NCI-H345 treated with DMSO at 0.1 percent for 48 hours (cell line): ENCODE data around the gene TMEM9B.
"Not testable (repeated sequence)": the region's sequence is repeated elsewhere in the genome, so short reads cannot be mapped to it uniquely, and the experiment has no call there.

Source experiments
- DNase-seq: peaks from one replicate; lab custom pipeline; 2025; ENCODE audit not compliant: unreplicated experiment; lab: John Stamatoyannopoulos, UW

The TMEM9B gene

DNA sequence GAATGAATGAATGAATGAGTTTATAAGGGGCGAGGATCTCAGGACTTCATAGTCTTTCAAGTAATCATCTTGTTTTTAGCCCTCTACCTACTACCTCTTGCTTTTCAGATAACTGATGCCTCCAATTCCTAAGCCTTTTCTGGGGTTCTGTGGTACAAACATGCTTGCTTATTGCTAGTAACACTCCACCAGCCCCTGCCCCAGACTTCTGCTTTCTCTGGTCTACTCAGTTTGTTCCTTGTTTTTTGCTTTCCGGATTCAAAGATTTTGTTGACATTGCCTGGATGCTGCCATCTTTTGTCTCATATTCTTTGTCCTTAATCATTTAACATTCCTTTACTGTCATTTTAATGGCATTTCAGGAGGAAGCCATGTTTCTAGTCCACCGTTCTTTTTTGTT, 8.9 kb upstream of the TMEM9B start:
- DNase-seq, result no peak

DNA sequence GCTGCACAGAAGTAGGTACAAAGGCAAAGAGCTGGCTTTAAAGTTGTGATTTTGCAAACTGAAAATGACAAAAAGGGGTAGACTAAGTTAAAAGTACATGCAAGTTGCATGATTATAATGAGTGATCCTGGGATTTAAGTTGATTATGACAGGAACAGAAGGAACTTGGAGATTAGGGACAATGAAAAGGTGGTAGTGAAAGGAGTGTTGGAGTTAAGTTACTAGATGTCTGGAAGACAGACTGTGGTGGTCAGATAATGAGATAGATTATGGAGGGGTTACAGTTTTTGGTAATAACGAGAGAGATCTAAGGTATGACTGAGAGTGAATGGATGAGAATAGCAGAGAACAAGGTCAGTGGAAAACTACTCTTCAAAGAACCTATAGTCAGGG, 7.7 kb upstream of the TMEM9B start:
- DNase-seq, result no peak

DNA sequence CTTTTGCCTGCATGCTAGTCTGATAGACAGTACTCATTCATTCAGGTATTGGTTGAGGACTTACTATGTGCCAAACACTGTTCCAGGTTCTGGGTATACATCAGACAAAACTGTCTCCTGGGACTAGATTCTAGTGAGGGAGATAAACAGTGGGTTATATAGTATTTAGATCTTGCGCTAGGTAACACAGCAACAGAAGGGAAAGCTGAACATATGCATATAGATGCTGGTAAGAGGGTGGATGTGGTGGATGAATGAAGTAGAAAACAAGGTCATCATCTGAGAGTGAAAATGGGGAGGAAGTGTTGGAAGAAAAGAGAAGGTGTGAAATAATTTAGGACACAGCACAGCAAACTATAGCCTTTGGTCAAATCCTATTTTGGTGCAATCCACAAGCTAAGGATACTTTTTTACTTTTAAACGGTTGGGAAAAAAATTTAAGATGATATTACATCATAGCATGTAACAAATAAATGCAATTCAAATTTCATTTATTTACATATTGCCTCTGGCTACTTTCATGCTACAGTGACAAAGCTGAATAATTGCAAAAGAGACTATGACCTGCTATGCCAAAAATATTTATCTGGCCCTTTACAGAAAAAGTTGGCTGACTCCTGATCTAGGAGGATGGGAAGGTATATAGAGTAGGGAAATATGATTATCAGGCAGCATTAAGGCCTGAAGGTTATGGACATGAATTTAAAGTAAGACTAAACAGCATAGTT, 7.1 kb upstream of the TMEM9B start:
- DNase-seq, result no peak

DNA sequence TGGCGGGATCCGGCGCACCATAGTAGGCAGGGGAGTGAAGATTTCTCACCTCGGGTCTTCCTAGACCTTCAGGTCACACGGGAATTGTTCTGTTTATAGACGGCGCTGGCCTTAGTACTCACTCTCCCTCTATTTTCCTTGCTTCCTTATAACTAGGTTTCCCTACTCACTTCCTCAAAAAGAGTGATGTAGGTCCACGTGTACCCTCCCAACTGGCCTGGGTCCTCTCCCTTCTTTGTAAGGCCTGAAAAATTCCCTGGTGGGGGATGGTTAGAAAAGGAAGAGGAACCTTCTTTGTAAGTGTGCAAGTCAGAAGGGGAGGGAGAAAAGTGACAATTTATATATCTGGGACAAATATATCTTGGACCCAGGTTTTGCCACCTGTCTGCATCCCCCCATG, 2.9 kb upstream of the TMEM9B start:
- DNase-seq, result no peak

DNA sequence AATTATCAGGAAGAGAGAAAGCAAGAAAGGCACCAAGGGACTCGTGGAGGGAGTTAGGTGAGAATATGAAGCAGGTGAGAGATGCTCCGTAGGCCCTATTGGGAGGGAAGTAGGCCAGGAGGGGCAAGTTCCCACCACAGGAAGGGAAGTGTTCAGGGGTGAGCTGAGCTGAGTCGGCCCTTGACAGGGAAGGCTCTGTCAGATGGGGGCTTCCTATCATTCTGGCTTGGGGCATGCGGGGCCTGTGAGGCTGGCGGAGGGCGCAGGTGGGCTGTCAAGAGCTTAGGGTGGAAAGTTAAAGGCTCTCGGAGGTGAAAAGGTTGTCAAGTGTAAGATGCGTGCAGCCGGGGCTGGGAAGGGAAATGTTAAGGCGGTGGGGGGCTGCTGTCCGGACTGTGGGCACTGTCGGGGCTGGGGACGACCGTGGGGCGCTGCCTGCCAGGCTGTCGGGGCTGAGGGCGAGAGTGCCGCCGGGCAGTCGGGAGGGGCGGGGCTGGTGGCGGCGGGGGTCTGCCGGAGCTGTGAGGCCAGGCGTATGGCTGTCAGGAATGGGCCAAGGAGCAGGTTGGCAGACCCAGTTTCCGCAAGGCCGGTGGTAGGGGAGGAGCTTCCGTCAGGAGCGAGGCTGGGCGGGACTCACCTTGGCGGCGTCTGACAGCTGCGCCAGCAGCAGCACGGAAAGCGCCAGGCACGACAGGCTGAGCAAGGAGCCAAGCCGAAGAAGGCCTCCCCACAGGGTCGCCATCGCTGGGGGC, 496 bp downstream of the TMEM9B start:
- DNase-seq, result peak; percentile 56

DNA sequence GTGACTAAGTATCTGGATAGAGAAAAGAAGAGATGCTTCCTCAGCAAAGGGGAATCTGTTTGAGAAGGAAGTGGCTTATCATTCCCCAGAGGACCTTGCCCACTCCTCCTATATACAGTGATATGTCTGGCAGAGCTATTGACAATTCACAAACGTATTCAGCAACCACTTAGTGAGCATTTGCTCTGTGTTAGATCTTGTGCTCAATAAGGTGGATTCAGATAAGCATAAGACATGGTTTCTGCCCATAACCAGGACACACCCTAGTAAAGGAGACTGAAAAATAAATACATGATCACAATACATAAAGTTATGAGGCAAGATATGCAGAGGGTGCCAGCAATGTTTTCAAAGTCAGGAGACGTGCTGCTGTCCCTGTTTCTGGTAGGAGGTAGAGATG, 1.4 kb downstream of the TMEM9B start:
- DNase-seq, result no peak

DNA sequence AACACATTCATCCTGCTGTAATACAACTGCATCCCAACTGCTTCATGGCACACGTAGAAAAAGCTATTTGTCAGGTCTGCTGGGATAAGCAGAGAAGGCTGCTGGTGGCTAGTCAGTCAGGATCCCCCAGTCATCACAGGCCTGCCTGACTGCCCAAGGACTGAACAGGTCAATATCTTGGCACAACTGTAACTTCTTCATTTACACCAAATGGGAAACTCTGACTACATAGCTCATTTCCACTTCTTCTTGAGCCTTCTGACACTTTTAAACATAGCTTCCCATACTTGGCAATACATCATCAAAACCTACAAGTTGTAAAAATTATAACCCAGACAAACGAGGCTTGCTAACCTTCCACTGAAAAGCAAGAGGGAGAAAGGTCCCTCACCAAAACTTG, 2.8 kb downstream of the TMEM9B start:
- DNase-seq, result no peak

DNA sequence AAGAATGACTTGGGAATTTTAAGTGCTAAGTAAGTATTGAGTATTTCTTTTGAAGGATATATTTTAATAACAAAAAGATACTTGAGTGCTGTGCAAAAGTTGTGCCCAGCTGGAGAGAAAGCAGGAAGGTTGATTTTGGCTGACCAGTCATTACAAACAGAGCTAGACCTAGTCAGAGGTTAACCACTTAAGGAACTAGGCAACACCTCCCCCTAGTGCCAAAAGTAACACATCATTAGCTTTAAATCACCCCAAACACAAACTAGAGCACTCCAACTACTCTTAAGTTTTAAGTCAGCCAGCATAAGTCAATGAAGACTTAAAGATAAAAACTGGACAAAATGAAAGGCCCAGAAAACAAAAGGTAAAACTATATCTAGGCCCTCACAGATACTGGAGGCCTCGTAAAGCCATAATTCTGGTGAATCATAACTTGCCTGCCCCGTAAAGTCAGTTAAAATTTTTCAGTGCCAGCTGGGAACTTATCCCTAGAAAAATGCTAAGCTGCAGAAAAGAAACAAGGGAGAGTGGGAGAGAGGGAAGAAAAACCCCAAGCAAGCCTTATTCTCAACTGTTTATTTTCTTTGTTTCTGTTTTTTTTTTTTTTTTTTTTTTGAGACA, 4.6 kb downstream of the TMEM9B start:
- DNase-seq, result no peak

DNA sequence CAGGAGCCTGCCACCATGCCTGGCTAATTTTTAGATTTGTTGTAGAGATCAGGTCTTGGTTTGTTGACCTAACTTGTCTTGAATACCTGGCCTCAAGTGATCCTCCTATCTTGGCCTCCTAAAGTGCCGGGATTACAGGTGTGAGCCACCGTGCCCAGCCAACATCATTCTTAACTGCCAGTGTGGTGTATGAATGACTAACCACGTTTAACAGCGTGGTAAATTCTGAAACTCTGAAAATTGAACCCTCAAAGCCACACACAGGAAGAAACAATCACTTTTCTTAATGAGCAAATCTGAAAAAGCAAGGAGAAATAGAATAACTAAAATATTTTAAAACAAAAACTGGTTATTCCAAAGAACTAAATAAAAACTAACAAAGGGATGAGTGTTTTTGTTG, 7.4 kb downstream of the TMEM9B start:
- DNase-seq, result no peak

DNA sequence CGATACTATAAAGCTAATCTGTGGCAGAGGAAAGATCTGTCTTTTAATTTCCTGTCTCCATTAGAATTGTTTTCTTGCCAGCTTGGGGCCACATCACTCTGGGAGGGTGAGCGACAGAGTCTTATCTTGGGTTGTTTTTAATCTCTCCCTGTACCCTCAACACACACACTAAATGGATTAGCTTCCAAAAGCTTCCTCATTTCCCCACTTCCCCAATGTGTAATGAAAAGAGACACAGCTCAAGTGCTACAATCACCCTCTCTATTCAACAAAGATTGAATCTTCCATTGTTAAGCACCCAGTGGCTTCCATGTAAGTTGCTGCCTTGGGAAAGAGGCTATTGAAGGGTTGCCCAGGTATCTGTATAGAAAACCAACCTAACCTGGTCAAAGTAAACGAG, 15.4 kb downstream of the TMEM9B start:
- DNase-seq, result no peak

DNA sequence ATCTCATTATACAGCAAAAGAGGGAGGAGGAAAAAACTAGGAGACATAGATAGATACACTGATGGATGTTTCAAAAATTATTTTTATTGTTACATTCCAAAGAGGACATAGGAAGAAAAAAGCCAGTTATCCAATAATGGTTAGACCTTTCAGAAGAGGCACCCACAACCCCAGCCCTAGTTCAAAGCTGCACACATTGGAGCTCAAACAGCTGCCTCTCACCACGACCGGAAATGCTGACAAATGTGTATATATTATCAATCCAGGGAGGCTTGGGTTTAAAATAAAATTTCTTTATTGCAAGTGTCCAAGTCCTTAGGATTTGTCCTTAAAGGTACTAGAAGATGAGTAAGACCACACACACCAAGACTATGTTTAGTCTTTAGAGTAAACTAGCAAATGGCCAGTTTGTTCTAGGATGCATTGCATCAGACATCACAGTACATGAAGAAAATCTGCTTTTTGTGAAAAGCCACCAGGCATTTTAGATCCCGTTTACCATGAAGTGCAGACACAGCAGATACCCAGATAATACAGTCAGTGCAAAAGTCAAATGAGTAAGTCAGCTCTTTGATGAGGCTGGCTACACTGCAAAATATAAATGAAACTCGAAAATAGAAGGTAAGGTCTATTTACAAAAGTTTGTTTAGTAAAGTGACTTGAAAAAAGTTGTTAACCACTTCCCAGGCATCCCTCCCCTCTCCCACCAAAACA, 16.9 kb downstream of the TMEM9B start:
- DNase-seq, result no peak

DNA sequence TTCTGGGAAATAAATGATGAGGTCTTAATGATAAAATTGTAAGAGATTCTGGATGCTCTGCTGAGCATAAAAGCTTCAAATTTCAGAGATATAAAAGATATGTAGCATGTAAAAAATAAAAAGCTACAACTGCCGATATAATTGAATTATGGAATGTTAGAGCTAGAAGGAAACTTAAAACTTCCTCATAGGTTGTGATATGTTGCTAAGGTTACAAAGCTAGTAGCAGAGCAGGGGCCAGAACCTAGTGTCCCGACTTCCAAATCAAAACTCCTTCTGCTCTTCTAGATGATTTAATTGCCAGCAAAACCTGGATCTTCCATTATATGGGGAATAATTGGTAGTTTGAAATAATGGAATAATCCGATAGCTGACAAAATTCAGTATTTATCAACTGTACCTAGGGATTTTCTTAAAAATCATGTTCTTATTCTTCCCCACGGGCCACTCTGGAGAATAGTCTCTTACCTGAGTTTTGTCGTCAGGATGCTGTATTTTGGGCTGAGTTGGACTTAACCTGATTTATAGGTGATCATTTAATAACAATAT, 21.6 kb downstream of the TMEM9B start, which contains the start of gene ASCL3:
Gene ASCL3, minus strand, starts transcription at position 499 of the 549 bp plus-strand sequence. CDS start 4,855 bp downstream, outside the sequence.
- no peak for DNase-seq

DNA sequence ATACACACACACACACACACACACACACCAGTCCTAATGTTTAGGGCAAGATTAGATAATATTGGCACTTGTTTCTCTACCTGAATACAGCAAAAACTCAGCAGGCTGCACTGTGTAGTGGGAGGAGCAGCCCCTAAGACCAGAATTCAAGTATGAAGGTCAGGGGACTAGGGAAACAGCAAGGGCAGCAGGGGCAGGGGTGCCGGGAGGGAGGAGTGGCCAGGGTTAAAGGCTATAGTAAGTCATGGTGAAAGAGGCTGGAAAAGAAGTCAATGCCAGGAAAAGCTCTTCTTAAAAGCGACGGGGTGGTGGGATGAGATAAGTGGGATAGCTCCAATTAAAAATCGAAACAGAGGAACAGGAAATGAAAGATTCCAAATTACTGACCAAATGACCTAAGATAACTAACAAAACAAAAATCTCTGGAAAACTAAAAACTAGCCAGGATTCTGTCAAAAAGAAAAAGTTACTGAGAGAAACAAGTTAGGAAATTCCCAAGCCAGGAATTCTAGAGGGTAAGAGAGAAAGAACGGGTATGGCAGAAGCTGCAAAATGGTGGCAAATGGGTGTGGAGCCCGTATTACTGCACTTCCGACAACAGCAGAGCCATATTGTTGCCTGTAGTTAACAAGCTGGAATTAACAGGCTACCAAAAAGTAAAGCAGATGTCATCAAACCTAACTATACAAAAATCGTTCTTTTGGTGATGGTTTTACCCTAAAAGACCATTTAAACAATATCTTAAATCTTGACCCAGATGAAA, 22.7 kb downstream of the TMEM9B start:
- DNase-seq, result no peak

DNA sequence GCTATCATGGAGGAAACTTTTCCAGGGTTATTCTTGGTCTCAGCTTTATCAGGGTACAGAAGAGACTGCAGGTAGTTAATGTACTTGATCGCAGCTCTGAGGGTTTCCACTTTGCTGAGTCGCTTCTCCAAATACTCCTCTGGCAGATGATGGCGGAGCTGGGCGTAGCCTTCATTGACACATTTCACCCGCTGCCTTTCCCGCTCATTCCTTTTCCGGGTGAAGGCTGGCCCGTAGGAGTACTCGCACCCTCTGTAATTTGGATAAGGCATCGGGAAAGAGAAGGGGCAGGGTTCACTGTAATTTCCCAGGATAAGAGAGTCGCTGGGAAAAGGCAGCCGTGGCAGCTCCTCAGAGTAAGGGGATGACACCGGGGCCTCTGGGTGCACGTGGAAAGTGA, 26.6 kb downstream of the TMEM9B start:
- DNase-seq, result no peak

DNA sequence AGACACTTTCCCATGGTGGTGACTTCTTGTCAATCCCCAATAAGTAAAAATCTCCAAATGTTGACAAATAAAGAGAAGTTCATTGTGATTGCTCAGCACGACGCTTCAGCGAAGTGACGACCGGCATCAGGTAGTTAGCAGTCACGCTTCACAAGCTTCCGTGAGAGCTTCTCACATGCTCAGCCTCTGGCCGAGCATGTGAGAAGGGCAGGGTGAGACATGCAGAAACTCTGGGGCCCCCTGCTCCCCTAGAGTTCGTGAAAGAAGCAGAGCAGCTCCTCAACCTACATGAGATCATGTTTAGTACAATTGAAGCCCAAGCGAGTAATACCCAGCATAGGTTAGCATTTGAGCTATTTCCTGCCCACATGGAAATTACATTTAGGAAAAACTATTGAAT, 27.1 kb downstream of the TMEM9B start:
- DNase-seq, result no peak

DNA sequence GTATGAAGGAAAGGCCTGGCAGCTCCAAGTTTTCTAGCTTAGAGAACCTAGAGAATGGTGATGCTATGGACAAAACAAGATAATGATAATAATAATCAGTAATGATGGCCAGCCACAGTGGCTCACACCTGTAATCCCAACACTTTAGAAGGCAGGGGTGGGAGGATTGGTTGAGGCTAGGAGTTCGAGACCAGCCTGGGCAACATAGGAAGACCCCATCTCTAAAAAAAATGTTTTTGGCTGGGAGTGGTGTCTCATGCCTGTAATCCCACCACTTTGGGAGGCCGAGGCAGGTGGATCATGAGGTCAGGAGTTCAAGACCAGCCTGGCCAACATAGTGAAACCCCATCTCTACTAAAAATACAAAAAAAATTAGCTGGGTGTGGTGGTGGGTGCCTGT, 28.5 kb downstream of the TMEM9B start:
- DNase-seq, result not testable (repeated sequence)

DNA sequence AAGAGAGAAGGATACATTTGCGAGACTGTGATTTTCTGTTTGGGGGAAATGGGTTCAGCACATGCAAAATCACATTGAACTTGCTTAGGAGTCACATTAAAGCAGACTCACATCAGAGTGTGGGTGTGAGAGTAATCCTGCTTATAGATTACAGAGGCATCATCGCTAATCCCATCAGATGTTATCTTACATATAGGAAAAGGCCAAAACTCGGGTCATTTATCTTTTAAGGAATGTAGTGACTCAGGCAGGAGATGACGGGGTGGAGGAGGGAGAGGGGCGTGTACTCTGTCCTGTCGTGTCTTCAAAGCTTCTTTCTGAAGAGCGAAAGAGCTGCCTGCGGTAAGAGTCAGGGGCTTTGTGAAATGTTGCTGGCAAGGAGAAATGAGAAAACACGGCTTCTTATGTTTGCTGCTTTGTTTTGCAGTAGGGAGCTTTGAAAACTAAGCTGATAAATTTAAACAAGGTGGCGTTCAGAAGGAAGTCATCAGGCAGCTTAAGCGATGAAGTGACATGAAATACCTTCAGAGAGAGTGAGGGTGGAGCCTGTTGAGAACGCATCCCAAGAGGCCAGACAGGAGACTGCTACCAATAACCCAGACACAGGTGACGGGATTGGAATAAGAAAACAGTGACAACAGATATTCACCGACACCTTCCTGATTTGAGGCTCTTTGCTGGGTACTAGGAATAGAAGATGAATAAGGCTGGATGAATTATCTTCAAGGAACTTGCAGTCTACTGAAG, 29.3 kb downstream of the TMEM9B start:
- DNase-seq, result no peak

DNA sequence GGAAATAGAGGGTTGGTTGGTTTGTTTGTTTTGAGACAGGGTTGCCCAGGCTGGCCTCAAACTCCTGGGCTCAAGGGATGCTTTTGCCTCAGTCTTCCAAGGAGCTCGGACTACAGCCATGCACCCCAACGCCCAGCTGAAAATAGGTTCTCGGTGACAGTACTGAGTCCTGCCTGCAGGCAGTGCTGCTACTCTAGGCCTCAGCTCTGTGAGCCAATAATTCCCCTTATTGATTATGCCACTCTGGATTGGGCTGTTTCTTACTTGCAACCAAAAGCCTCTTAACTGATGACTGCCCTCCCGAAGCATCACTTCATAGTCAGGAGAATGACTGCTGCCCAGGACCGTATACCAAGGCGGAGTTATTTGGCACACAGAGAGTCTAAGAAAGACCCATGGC, 30.3 kb downstream of the TMEM9B start:
- no peak for DNase-seq

DNA sequence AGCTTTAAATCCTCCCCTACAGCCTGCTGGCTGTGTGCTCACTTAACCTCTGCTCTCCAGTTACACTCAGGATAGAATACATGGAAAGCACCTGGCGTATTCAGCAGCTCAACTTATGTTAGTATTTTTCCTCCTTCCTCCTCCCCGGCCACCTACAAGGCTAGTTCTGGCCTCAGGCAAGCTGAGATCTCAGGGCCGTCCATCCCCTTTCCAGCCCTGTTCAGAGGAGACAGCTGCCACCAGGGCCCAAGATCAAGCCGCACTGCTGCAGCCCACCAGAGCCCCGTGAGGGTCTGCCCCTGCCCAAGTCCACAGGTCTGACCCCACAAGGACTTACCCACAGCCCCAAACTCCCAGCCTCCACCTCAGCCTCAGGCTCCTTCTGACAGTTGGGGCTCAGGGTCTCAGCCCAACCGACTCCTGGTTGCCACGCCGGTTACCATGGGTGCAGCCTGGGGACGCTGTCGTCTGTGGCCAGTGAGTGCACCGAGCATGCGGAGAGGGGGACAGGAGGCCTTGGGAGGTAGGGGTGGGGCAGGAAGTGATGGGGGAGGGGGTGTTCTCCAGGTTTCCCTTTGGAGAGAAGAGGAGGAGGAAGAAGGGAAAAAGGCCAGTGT, 31.6 kb downstream of the TMEM9B start, which contains the start of gene C11orf16:
Gene C11orf16, minus strand, starts transcription at position 384 of the 617 bp plus-strand sequence. CDS start 639 bp downstream, outside the sequence.
- DNase-seq, result no peak
